HUES6 (cell line): ENCODE measurements around the gene CEP131.

ENCODE experiments used
- H3K27ac ChIP-seq: 2 replicates; pipeline ENCODE4 v1.7.0; 2013; ENCODE audit warnings: low read depth, mild to moderate bottlenecking, low read length, inconsistent platforms
- H3K27me3 ChIP-seq: 2 replicates; pipeline ENCODE4 v1.6.1; 2013; ENCODE audit warnings: low read length; ENCODE audit not compliant: control insufficient read depth, insufficient read depth
- H3K36me3 ChIP-seq: 2 replicates; pipeline ENCODE4 v1.6.1; 2013; ENCODE audit warnings: low read length; ENCODE audit not compliant: control insufficient read depth, insufficient read depth
- H3K4me1 ChIP-seq: 2 replicates; pipeline ENCODE4 v1.6.1; 2013; ENCODE audit warnings: low read length; ENCODE audit not compliant: control insufficient read depth, insufficient read depth
- H3K4me3 ChIP-seq: 2 replicates; pipeline ENCODE4 v1.5.1; 2013; ENCODE audit warnings: low read depth, low read length
- H3K9ac ChIP-seq: one replicate; pipeline ENCODE4 v1.6.1; 2013; ENCODE audit warnings: mild to moderate bottlenecking, low read length
- H3K9me3 ChIP-seq: 2 replicates; pipeline ENCODE4 v1.6.1; 2013; ENCODE audit warnings: low read depth, low read length; ENCODE audit not compliant: control insufficient read depth, insufficient read depth

CEP131 gene

DNA sequence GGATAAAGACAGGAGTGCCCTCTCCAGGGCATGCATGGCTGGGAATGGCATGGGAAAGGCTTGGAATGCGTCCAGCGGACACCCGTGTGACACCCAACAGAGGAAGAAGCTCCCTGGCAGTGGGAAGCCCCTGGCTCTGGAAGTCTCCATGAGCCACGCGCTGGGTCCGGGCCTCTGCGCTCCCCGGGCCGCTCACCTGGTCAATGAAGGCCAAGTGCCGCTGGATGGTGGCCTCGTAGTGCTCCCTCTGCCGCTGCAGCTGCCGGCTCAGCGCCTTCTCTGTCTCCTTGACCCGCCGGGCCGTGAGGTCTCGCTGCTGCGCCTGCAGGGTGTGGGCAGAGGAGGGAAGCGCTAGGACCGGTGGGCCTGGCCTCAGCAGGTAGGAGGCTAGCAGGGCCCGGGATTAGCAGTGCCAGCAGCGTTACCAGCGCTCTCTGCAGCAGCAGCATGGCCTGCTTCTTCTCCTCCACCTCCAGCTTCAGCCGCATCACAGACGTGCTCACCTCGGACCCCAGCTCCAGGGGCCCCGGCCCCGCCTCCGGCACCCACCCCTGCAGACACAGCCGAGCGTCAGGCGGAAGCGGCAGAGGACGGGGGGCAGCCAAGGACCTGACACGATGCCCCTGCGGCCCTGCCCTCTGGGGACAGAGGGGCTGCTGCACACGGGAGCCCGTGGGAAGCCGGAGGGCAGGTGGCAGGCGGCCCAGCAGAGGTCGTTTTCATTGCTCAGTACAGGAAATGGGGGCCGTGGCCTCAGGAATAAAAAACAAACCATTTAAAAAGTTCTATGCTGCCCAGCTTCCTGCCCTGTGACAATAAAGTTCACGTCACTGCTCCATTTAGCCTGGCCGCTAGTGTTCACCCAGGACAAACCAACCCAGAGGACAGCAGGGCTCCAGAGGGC, 26.0 kb downstream of the CEP131 start:
- H3K4me1 ChIP-seq, result no peaks in the 10 kb centered on the region; the same call in 1 of the 2 replicates
- H3K4me3 ChIP-seq, result no peak overlapping the region
- H3K9me3 ChIP-seq, result no peaks in the 10 kb centered on the region
- H3K27me3 ChIP-seq, result no peaks in the 10 kb centered on the region
- no peak overlapping the region for H3K27ac ChIP-seq
- H3K9ac ChIP-seq, result no peak overlapping the region
- H3K36me3 ChIP-seq, result peaks cover 56% of the 10 kb centered on the region

DNA sequence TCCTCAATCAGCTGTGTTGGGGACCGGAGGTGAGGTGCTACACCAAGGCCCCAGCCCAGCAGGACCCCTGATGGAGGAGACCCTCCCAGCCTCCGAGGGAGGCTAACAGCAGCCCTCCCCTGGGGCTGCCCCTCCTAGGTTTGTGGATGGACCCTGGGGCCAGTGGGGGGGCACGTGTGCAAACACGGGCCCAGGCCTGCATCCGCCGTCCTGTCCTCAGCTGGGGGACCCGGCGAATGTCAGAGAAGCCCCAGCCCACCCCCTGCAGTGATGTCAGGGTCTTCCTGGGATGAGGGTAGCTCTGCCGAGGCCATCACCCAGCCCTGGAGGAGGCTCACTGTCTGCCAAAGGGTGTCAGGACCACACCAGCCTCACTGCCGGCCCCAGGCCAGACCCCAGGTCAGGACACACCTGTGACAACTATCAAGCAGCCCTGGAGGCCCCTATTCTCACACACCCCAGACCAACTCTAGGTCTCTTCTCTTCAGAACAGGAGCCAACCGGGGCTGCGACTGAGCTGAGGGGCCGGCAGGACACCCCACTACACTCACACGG, 26.7 kb downstream of the CEP131 start:
- no peak overlapping the region for H3K4me3 ChIP-seq
- no peaks in the 10 kb centered on the region; the same call in 1 of the 2 replicates for H3K4me1 ChIP-seq
- no peaks in the 10 kb centered on the region for H3K27me3 ChIP-seq
- H3K9me3 ChIP-seq, result no peaks in the 10 kb centered on the region
- H3K36me3 ChIP-seq, result peaks cover 62% of the 10 kb centered on the region
- H3K9ac ChIP-seq, result no peak overlapping the region
- H3K27ac ChIP-seq, result no peak overlapping the region

DNA sequence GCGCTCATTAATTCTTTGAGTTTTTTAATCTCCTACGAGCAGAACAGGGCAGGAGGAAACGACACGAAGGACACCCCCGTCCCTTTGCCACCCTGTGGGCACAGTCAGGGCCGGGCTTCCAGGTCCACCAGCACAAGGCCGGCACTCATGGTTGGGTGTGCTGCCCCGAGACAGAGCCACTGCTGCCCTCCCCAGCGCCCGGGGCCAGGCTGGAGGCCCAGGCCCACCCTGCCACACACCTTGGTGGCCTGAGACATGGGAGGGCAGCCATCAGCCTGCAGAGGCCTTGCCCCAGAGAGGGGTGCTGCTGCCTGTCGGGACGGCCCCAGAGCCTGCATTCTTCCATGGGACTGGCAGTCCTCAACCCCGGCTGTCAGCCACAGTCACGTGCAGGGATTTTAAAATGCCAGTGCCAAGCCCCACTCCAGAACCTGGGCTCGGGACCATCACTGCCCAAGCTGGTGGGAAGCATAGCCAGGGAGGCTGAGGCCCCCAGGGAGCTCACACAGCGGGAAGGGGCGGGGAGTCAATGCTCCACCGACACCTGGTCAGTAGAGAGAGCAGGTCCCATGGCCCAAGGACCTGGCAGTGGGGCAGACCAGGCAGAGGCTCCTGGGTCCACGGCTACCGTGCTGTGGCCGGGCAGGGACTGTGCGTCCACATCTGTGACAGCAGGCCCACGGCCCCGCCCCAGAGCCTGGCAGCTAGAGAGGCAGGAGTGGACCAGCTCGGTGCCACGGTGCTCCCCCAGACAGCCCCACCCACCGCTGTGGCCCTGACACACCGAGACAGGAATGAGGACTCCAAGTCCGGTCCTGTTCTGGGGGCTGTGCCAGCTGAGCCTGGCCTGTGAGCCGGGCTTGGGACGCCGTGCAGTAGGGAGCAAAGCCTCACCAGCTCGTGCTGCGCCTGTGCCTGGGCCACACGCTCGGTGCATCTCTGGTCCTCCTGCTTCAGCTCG, 27.5 kb downstream of the CEP131 start:
- H3K27ac ChIP-seq, result no peak overlapping the region
- H3K4me3 ChIP-seq, result no peak overlapping the region
- no peak overlapping the region for H3K9ac ChIP-seq
- H3K4me1 ChIP-seq, result no peaks in the 10 kb centered on the region
- no peaks in the 10 kb centered on the region for H3K27me3 ChIP-seq
- H3K36me3 ChIP-seq, result peaks cover 70% of the 10 kb centered on the region
- no peaks in the 10 kb centered on the region for H3K9me3 ChIP-seq

DNA sequence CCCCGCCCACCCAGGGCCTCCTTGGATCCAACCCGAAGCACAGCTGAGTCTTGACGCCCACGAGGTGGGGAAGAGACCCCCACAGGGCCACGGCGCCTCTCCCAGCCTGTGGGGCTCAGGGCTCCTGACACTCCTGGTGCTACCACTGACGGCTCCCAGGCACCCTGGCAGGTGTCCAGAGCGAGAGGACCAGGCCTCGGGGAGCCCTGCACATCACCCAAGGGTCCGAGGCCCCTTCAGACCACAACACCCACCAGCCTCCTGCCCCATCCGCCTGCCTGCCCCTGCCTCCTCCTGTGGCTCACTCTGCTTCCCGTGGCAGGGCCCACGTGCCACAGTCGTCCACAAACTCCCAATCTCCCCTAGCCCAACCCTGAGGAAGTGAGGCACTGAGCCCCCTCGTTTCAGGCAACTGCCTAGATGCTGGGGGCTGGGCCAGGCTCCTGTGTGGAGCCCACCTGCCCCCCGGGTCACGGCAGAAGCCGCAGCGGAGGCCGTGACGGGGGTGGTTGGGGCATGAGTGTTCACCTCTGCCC, 28.5 kb downstream of the CEP131 start:
- Histone ChIP-seq H3K27me3 (no peaks in the 10 kb centered on the region), H3K4me3 (no peak overlapping the region), H3K27ac (0 out of 2 replicates have a peak overlapping the region, but pooled peaks have one; percentile 23), H3K9ac (no peak overlapping the region), H3K36me3 (peaks cover 76% of the 10 kb centered on the region), H3K9me3 (no peaks in the 10 kb centered on the region), H3K4me1 (no peaks in the 10 kb centered on the region)

DNA sequence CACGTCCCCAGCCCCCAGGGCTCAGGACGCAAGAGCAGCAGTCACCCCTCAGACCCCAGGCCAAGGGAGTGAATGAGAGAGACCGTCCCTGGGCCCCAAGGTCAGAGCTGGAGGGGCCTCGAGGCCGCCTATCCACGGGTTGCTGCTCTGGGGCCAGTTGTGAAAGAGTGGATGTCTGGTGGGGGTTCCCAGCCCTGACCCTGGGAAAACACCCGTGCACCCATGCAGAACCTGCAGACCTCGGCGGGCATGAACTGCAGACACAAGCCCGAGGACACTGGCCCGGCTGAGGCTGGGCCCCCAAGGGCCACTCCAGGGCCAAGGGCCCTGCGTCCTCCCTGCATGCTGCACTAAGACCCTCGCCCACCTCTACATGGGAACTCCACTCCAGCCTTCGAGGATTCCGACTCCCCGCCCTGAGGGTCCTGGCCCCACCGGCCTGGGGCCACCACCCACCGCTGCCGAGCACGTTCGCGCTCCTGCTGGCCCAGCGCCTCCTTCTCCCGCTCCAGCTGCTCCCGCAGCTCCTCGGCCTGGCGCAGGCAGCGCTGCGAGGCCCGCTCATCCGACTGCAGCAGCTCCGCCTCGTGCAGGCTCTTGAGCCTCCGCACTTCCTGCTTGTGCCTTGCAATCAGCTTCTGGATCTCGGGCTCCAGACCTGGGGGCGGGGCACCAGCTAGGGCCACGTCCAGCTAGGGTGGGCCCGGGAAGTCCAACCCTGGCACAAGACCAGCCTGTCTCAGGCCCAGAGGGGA, 29.1 kb downstream of the CEP131 start:
- Histone ChIP-seq H3K4me3 (no peak overlapping the region), H3K36me3 (peaks cover 76% of the 10 kb centered on the region), H3K9ac (no peak overlapping the region), H3K9me3 (no peaks in the 10 kb centered on the region), H3K27ac (peak overlapping the region; percentile 23; the same call in 1 of the 2 replicates), H3K4me1 (no peaks in the 10 kb centered on the region), H3K27me3 (no peaks in the 10 kb centered on the region)

DNA sequence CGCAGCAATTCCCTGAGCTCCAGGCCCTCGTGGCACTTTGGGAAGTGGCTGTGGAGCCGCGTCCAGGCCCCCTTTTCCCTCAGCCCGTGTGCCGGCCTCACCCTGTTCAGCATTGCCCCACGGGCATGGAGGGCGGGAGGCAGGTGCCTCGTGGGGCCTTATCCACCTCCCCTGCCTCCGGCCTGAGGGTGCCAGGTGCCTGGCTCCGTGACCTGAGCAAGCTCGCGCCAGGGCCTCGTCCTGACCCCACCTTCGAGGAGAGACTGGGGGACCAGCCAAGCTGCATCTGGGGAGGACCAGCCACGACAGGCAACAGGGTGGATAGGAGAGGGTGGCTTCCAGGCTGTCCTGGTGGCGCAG, 29.7 kb downstream of the CEP131 start:
- H3K27me3 ChIP-seq, result no peaks in the 10 kb centered on the region
- H3K9ac ChIP-seq, result no peak overlapping the region
- H3K9me3 ChIP-seq, result no peaks in the 10 kb centered on the region
- no peaks in the 10 kb centered on the region for H3K4me1 ChIP-seq
- H3K36me3 ChIP-seq, result peaks cover 74% of the 10 kb centered on the region
- no peak overlapping the region; the same call in 1 of the 2 replicates for H3K27ac ChIP-seq
- H3K4me3 ChIP-seq, result no peak overlapping the region

DNA sequence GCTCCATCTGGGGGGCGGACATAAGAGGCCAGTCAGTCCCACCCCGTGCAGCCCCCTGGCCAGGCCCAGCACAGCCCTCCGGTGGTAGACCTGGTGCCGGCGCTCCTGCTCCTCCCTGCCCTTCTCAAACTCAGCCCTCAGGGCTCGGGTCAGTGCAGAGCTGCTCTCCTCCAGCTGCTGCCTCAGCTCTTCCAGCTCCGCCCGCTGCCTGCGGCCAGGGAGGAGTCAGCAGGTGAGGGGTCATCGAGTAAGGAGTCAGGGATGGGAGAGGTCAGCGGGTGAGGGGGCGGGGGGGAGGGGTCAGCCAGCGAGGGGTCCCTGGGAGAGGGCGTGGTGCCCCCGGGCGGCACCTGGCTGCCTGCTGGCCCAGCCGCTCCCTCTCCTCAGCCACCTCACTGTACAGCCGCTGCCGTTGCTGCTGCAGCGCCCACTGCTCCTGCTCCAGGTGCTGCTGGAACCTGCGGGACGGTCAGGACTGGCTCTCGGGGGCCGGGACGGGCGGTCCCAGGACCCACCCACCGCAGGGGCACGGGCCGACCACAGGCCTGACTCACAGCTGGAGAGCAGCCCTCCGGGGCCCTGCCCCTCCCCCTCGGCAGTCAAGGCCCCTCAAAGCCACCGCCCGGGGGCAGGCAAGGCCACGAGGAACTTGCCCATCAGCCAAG, 30.2 kb downstream of the CEP131 start:
- Histone ChIP-seq H3K4me3 (no peak overlapping the region), H3K9me3 (no peaks in the 10 kb centered on the region), H3K27me3 (no peaks in the 10 kb centered on the region), H3K27ac (no peak overlapping the region), H3K4me1 (no peaks in the 10 kb centered on the region), H3K9ac (no peak overlapping the region), H3K36me3 (peaks cover 71% of the 10 kb centered on the region)

- peaks cover 68% of the 10 kb centered on the region for H3K36me3 ChIP-seq
- H3K9ac ChIP-seq, result no peak overlapping the region
- H3K27me3 ChIP-seq, result no peaks in the 10 kb centered on the region
- H3K4me1 ChIP-seq, result no peaks in the 10 kb centered on the region
- no peak overlapping the region for H3K27ac ChIP-seq
- H3K9me3 ChIP-seq, result no peaks in the 10 kb centered on the region
- H3K4me3 ChIP-seq, result no peak overlapping the region
These were observed 31.1 kb downstream of the CEP131 start for GRCh38 chr17:81191646-81192045.

- no peak overlapping the region for H3K27ac ChIP-seq
- H3K36me3 ChIP-seq, result peaks cover 63% of the 10 kb centered on the region
- no peak overlapping the region for H3K4me3 ChIP-seq
- no peaks in the 10 kb centered on the region for H3K4me1 ChIP-seq
- H3K27me3 ChIP-seq, result no peaks in the 10 kb centered on the region
- H3K9ac ChIP-seq, result no peak overlapping the region
- H3K9me3 ChIP-seq, result no peaks in the 10 kb centered on the region
These were observed 31.6 kb downstream of the CEP131 start for GRCh38 chr17:81191116-81191515.

GRCh38 chr17:81190591-81190990, 32.2 kb downstream of the CEP131 start:
- no peaks in the 10 kb centered on the region for H3K27me3 ChIP-seq
- H3K4me1 ChIP-seq, result no peaks in the 10 kb centered on the region
- H3K9me3 ChIP-seq, result no peaks in the 10 kb centered on the region
- H3K27ac ChIP-seq, result no peak overlapping the region
- no peak overlapping the region for H3K9ac ChIP-seq
- peaks cover 57% of the 10 kb centered on the region for H3K36me3 ChIP-seq
- no peak overlapping the region for H3K4me3 ChIP-seq
